BE2C (cell line): ENCODE results near the gene PGR.
"Not testable (repeated sequence)": the region's sequence is repeated elsewhere in the genome, so short reads cannot be mapped to it uniquely, and the experiment has no call there.

Experiments used
- DNase-seq: peaks from one replicate; pipeline ENCODE4 v3.0.0-alpha.2; 2020
- H3K27me3 ChIP-seq: fragments of 250-450 bp; sonication (Bioruptor Pico); 2 replicates; pipeline ENCODE4 v1.5.1; 2020; ENCODE audit warnings: mild to moderate bottlenecking
- H3K36me3 ChIP-seq: fragments of 250-450 bp; sonication (Bioruptor Pico); 2 replicates; pipeline ENCODE4 v1.5.1; 2020; ENCODE audit warnings: mild to moderate bottlenecking
- H3K4me1 ChIP-seq: fragments of 250-450 bp; sonication (Bioruptor Pico); 2 replicates; pipeline ENCODE4 v1.5.1; 2020
- H3K4me3 ChIP-seq: 2 replicates; pipeline ENCODE4 v1.5.1; 2011; ENCODE audit warnings: low read depth, low read length
- H3K9me3 ChIP-seq: fragments of 250-450 bp; sonication (Bioruptor Pico); 2 replicates; pipeline ENCODE4 v1.5.1; 2020
- CTCF ChIP-seq: IDR thresholded peaks from 2 replicates; pipeline ENCODE4 v1.5.1; 2012; ENCODE audit warnings: mild to moderate bottlenecking, low read depth, low read length

The PGR gene

GRCh38 chr11:101014600-101015285, 114.9 kb downstream of the PGR start:
- H3K36me3 ChIP-seq: no peaks in the 10 kb centered on the region
- no peaks in the 10 kb centered on the region for H3K9me3 ChIP-seq
- H3K27me3 ChIP-seq: no peaks in the 10 kb centered on the region; the same call in 1 of the 2 replicates
- no peak for TF ChIP-seq CTCF
- no peak for DNase-seq
- no peaks in the 10 kb centered on the region for H3K4me1 ChIP-seq
- no peak overlapping the region for H3K4me3 ChIP-seq

DNA sequence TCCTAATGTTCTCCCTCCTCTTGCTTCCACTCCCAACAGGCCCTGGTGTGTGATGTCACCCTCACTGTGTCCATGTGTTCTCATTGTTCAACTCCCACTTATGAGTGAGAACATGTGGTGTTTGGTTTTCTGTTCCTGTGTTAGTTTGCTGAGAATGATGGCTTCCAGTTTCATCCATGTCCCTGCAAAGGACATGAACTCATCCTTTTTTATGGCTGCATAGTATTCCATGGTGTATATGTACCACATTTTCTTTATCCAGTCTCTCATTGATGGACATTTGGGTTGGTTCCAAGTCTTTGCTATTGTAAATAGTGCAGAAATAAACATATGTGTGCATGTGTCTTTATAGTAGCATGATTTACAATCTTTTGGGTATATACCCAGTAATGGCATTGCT, 115.9 kb downstream of the PGR start:
- H3K4me1 ChIP-seq, DNase-seq, H3K9me3 ChIP-seq, H3K4me3 ChIP-seq, H3K36me3 ChIP-seq, H3K27me3 ChIP-seq: not testable (repeated sequence)

DNA sequence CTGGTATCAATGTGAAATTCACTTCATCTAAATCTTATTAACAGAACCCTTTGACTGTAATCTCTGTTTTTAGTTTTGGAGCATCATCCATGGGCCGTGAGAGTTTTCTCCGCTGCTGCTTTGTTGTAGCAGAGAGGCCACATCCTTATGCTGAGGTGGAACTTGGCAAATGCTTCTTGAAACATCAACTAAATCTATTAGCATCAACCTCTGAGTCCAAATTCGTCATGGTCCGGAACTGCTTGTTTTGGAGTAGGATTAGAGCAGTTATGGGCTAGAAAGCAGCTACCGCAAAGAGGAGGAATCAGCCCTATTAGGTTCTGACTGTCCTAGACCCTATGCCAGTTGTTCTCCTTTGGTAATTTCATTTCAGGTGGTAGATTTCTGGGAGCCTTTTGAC, 117.7 kb downstream of the PGR start:
- no peak for DNase-seq
- H3K4me3 ChIP-seq: no peak overlapping the region
- peaks cover 2% of the 10 kb centered on the region; the same call in 1 of the 2 replicates for H3K27me3 ChIP-seq
- H3K9me3 ChIP-seq: no peaks in the 10 kb centered on the region
- no peaks in the 10 kb centered on the region for H3K4me1 ChIP-seq
- TF ChIP-seq CTCF: no peak
- H3K36me3 ChIP-seq: no peaks in the 10 kb centered on the region

DNA sequence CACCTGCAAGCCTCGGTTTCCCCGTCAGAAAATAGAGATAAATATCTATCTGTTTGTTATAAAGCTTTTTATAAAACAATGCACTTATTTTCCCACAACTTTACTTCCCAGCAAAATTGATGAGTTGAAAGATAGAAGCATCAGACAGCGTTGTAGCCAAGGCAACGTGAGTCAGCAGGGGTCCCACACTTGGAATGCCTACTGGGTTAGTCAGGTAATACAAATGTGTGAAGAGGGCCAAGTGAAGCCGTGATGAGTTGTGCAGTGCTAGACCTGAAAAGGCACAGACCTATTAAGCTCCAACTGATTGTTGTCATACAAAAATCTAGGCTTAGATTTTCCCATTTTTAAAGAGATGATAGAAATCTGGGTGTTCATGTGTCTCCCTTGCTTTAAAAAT, 118.7 kb downstream of the PGR start:
- no peak for DNase-seq
- no peaks in the 10 kb centered on the region for H3K4me1 ChIP-seq

GRCh38 chr11:101009690-101010055, 119.9 kb downstream of the PGR start:
- no peak for DNase-seq
- Histone ChIP-seq H3K9me3 (no peaks in the 10 kb centered on the region), H3K27me3 (peaks cover 9% of the 10 kb centered on the region), H3K4me1 (no peaks in the 10 kb centered on the region), H3K4me3 (no peak overlapping the region), H3K36me3 (no peaks in the 10 kb centered on the region)
- no peak for TF ChIP-seq CTCF

More for the DNA sequence above, 118.7 kb downstream of the PGR start:
- peaks cover 9% of the 10 kb centered on the region; the same call in 1 of the 2 replicates for H3K27me3 ChIP-seq
- no peak overlapping the region for H3K4me3 ChIP-seq
- H3K36me3 ChIP-seq: no peaks in the 10 kb centered on the region
- no peaks in the 10 kb centered on the region for H3K9me3 ChIP-seq
- no peak for TF ChIP-seq CTCF

- no peaks in the 10 kb centered on the region for H3K36me3 ChIP-seq
These were observed 120.5 kb downstream of the PGR start for GRCh38 chr11:101008961-101009689.

More at GRCh38 chr11:101008961-101009689, 120.5 kb downstream of the PGR start:
- H3K4me1 ChIP-seq: no peaks in the 10 kb centered on the region
- H3K27me3 ChIP-seq: peaks cover 12% of the 10 kb centered on the region
- no peaks in the 10 kb centered on the region for H3K9me3 ChIP-seq
- H3K4me3 ChIP-seq: no peak overlapping the region
- no peak for TF ChIP-seq CTCF
- no peak for DNase-seq
